ENCODE data around the gene E2F2. TPM values are rescaled to one million over a fixed set of nuclear protein-coding genes. Genes with fewer than 3 reads are reported as not detected.

The E2F2 gene
- total RNA-seq, 8 experiments from 2014 or later: 0.21 to 18.5 (median 0.92) TPM

DNA sequence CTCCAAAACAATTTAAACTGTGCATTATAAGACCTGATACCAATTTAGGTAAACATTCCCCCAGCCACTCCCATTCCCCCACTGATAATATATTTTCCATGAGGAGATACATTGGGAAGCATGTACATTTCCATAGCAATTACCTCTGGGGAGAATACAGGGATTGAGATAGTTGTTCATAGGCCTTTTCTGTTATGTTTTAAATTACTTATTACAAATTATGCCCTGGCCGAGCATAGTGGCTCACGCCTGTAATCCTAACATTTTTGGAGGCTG is 51.4 kb downstream of the E2F2 start:
- Histone ChIP-seq H3K4me1 (replicated peaks in 1 of 2) (peaks cover 29 to 48% of the 10 kb centered on the region in 2 donors), H3K4me3 (no peak overlapping the region), H3K27ac (no peak overlapping the region)
- in situ Hi-C loops (cut with MboI; ENCODE audit: low pct_unique_long_range_greater_than_20kb in 2 of 9, low sequenced_read_pairs in 9 of 9, unreplicated experiment in 9 of 9): no loop called here
- WGBS, 10 experiments: 66 to 100% (median 81%) methylated on average over 1 to 2 of the region's 2 CpGs; no CpG with 5 or more reads in 5 of the 10 experiments
- ATAC-seq (replicated peaks in 6 of 8): no peak

DNA sequence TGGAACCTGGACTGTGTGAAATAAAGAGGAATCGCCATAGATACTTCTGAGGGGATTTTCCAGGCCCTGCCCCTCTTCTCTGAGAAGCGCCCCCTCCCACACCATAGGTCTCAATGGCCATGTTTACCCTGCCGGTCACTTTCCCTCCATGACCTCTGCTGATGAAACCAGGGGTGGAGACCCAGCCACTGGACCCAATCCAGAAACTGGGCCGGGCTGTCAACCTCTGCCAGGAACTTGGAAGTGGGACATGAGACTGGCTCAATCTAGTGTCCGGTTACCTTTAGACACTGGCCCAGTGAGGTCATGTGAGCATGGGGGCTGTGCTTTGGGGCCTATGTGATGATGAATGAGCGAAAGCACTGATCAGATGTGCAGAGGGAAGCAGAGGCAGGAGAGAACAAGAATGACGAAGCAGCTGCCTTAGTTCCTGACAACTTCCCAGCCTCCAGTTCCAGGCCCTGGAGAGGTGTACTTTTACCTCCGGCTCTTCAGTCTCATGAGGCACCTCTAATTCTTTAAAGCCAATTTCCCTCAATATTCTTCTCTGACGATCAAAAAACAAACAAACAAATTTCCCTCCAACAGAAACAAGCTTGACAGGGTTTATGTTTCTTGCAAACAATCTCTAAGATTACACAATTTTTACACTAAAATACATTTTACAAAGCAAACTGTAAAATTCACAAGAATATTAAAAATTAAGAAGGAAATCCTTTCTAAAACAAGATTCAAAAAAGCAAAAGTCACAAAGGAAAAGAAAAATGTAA is 52.0 kb downstream of the E2F2 start:
- peak overlapping the region in 1 of 2 donors; percentile 19 for H3K27ac ChIP-seq
- ATAC-seq (replicated peaks in 6 of 8): peak; percentile 41 to 86 (median 80)
- in situ Hi-C loops (cut with MboI; ENCODE audit: low pct_unique_long_range_greater_than_20kb in 2 of 9, low sequenced_read_pairs in 9 of 9, unreplicated experiment in 9 of 9): no loop called here
- H3K4me3 ChIP-seq: no peak overlapping the region
- H3K4me1 ChIP-seq (replicated peaks in 1 of 2): peaks cover 29 to 48% of the 10 kb centered on the region in 2 donors
- WGBS, 10 experiments: 4 to 78% (median 59%) methylated on average over 1 to 8 of the region's 9 CpGs

DNA sequence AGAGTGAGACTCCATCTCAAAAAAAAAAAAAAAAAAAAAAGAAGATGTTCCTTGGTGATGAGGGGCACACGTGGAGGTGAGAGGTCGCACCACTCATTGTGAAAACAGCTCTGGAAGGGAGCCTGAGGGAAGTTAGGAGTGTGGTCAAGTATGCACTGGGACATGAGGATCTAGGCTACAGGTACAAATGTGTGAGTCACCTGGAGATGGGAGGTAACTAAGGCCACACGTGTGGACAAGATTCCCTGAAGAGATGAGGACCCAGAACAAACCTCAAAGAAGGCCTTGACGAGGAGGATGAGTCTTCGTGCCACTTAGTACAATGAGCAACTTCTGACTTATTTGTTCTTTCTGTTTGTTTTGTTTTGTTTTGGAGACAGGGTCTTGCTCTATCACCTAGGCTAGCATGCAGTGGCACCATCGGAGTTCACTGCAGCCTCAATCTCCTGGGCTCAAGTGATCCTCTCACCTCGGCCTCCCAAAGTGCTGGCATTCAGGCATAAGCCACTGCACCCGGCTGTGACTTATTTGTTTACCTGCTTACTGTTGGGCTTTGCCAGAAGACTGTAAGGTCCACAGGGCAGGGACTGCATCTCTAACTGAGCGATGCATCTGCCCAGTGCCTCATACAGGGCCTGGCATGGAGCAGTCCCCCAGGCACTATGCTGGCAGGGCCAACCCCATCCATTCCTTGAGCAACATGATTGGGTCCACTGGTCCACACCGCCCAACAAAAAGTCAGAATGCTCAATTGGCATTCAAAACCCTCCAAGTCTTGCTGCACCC is 53.5 kb downstream of the E2F2 start:
- H3K4me3 ChIP-seq: no peak overlapping the region
- peaks cover 28 to 43% of the 10 kb centered on the region in 2 donors for H3K4me1 ChIP-seq (replicated peaks in 1 of 2)
- ATAC-seq (replicated peaks in 6 of 8): no peak
- WGBS, 10 experiments: 20 to 100% (median 84%) methylated on average over 1 to 8 of the region's 10 CpGs
- H3K27ac ChIP-seq: no peak overlapping the region
- in situ Hi-C loops (cut with MboI; ENCODE audit: low pct_unique_long_range_greater_than_20kb in 2 of 9, low sequenced_read_pairs in 9 of 9, unreplicated experiment in 9 of 9): no loop called here

DNA sequence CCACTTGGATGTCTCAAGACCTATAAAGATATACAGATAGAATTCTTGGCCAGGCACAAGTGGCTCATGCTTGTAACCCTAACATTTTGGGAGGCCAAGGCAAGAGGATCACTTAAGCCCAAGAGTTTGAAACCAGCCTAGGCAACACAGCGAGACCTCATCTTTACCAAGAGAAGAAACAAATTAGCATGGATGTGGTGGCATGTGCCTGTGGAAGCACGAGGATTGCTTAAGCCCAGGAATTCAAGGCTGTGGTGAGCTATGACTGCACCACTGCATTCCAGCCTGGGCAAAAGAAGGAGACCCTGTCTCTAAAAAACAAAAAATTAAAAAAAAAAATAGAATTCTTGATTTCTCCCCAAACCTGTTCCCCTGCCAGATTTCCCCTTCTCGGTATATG is 55.4 kb downstream of the E2F2 start:
- Histone ChIP-seq H3K4me3 (no peak overlapping the region), H3K4me1 (replicated peaks in 1 of 2) (peaks cover 18 to 24% of the 10 kb centered on the region in 2 donors), H3K27ac (no peak overlapping the region)
- in situ Hi-C loops (cut with MboI; ENCODE audit: low pct_unique_long_range_greater_than_20kb in 2 of 9, low sequenced_read_pairs in 9 of 9, unreplicated experiment in 9 of 9): no loop called here
- WGBS, 10 experiments: 51 to 100% (median 90%) methylated on average over 1 to 3 of the region's 3 CpGs; no CpG with 5 or more reads in 2 of the 10 experiments
- no peak for ATAC-seq (replicated peaks in 6 of 8)

DNA sequence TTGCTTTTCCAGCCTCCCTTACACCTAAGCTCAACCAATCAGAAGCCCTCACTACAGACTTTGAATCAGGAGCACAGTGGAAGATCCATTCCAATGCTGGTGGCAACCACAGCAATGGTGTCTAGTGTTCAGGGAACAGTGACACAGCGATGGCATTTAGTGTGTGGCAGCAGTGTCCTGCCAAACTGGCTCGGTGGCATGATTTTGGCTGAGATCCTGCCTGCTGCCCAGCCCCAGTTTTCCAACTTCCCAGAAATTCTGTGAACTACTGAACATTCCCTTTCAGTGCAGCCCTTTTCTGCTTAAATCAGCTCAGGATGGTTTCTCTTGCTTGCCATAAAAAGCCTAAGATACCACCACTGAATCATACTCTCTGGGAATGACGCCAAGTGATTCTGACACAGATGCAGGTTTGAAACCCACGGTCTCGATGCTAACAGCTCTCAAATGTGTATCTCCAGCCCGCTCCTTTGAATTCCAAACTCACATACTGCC is 55.9 kb downstream of the E2F2 start:
- peak in 1 of 8 experiments; percentile 8 for ATAC-seq (replicated peaks in 6 of 8)
- in situ Hi-C loops (cut with MboI; ENCODE audit: low pct_unique_long_range_greater_than_20kb in 2 of 9, low sequenced_read_pairs in 9 of 9, unreplicated experiment in 9 of 9): no loop called here
- no peak overlapping the region for H3K27ac ChIP-seq
- peaks cover 16 to 19% of the 10 kb centered on the region in 2 donors for H3K4me1 ChIP-seq (replicated peaks in 1 of 2)
- H3K4me3 ChIP-seq: no peak overlapping the region
- WGBS, 10 experiments: 20 to 98% (median 85%) methylated on average over 1 to 6 of the region's 6 CpGs

DNA sequence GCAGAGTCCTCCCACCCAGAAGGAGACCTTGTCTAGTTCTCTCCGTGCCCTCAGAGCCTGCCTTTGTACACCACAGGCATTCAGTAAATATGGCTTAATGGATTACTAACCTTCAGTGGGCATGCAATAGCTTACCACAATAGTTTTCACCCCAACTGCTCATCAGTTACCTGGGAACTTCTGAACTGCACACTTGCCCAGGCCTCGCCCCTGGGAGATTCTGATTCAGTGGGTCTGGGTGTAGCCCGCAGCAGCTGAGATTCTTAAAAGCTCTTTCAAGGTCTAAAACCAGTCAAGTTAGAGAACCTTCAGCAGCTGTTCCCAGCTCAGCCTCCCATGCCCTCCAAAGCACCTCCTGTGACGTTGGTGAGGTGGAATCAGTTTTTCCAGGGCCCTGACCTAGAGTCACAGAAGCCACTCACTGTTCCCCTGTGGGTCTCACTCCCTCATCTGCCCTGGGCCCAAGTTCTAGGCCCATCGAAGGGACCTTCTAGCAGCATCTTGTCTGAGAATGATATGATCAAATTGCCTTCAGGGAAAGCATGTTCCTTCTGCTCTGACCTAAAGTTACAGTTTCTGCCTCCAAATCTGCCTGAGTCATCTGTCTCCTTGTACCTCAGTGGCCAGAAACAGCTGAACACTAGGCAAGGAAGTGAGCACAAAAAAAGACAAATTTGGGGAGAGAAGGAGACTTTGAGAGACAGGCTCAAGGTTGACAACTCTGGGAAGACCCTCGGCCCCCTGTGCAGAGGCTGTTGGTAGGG is 57.8 kb downstream of the E2F2 start:
- no peak overlapping the region for H3K4me3 ChIP-seq
- no peak overlapping the region for H3K27ac ChIP-seq
- peak in 2 of 8 experiments; percentile 11 to 20 for ATAC-seq (replicated peaks in 6 of 8)
- no peaks in the 10 kb centered on the region for H3K4me1 ChIP-seq (replicated peaks in 1 of 2)
- 71 to 100% (median 88%) methylated on average over 1 to 5 of the region's 6 CpGs; no CpG with 5 or more reads in 3 of the 10 experiments for WGBS, 10 experiments
- in situ Hi-C loops (cut with MboI; ENCODE audit: low pct_unique_long_range_greater_than_20kb in 2 of 9, low sequenced_read_pairs in 9 of 9, unreplicated experiment in 9 of 9): no loop called here

DNA sequence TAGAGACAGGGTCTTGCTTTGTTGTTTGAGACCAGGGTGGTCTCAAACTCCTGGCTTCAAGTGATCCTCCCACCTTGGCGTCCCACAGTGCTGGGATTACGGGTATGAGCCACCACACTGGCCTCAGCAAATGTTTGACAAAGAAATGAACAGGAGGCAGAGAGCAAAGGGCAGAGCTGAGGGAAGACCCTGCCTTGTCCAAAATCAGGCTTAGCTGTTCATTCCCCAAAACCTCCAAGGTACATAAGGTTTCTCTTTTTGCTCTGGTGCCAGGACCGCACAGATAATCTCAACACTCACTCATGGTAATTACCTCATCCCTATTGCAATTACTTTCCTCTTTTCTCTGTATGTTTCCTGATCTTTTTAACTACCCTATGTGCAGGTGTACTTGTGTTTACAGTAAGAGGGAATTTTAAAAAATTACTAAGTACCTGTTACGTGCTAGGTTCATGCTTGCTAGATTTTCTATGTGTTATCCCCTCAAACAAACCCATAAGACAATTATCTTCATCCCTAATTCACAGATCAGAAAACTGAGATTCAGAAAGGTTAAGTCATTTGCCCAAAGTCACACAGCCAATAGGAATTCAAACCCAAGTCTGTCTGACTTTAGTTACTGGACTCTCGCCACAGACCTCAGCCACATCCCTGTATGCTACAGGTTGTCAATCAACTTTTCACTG is 58.5 kb downstream of the E2F2 start:
- no peak for ATAC-seq (replicated peaks in 6 of 8)
- H3K4me3 ChIP-seq: no peak overlapping the region
- no peaks in the 10 kb centered on the region for H3K4me1 ChIP-seq (replicated peaks in 1 of 2)
- in situ Hi-C loops (cut with MboI; ENCODE audit: low pct_unique_long_range_greater_than_20kb in 2 of 9, low sequenced_read_pairs in 9 of 9, unreplicated experiment in 9 of 9): no loop called here
- no peak overlapping the region for H3K27ac ChIP-seq
- 76 to 94% (median 89%) methylated on average over 3 to 5 of the region's 5 CpGs; no CpG with 5 or more reads in 2 of the 10 experiments for WGBS, 10 experiments

DNA sequence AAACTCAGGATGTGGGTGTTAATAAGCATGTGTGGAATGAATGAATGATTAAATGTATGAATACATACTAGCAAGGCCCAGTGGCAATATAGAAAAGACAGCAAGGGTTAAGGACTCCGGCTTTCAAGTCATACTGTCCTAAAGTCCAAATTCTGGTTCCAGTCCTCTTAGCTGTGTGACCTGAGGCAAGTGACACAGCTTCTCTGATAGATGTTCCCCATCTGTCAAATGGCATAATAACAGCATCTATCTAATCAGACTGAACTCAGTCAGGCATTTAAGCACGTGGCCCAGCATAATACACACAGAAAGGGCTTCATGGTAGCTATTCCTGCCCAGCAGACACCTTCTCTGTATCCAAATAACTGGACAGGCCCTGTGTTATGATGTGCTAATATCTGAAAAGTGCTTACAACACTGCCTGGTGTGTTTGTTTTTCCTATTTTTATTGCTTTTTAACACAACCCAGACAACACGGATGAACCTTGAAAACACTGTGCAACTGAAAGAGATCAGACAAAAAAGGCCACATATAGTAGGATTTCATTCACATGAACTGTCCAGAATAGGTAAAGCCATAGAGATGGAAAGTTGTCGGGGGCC is 59.5 kb downstream of the E2F2 start:
- WGBS, 10 experiments: 38 to 100% (median 85%) methylated on average over 1 to 4 of the region's 4 CpGs; no CpG with 5 or more reads in 1 of the 10 experiments
- Histone ChIP-seq H3K27ac (no peak overlapping the region), H3K4me1 (replicated peaks in 1 of 2) (peaks cover 0 to 2% of the 10 kb centered on the region in 2 donors), H3K4me3 (no peak overlapping the region)
- ATAC-seq (replicated peaks in 6 of 8): no peak
- in situ Hi-C loops (cut with MboI; ENCODE audit: low pct_unique_long_range_greater_than_20kb in 2 of 9, low sequenced_read_pairs in 9 of 9, unreplicated experiment in 9 of 9): no loop called here

DNA sequence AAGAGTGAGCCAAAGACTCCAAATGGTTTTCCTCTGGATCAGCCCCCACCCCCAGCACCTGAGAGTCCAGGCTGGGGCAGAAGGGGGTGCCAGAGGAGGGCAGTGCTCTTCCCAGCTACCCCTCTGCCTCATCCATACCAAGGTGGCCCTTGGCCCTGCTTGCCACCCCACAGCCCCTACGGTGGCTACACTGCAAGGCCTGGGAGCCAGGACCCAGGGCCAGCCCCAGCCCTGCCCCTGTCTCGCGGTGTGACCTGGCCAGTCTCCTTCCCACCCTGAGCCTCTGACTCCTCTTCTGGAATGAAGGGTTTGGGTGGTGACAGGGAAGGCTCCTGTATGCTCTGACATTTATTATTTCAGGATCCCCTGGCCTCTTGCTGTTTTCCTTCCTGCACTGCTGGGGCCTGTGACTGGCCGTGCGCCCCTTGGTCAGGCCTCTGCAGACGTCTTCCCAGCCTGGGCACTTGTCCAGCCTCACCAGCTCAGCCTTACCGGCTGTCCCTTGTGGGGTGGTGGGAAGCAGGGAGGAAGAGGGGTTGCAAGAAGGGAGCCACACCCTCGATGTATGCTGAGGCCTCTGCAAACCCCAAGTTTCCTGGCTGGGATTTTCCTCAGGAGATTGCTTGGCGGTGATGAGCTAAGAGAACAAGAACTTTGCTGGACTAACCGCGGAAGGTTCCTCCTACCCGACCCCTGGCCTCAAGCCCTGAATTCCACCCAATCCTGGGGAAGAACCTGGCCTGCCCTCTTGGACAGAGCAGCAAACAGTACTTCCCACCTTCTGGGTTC is 60.6 kb downstream of the E2F2 start:
- ATAC-seq (replicated peaks in 6 of 8): peak in 5 of 8 experiments; percentile 18 to 29 (median 24)
- in situ Hi-C loops (cut with MboI; ENCODE audit: low pct_unique_long_range_greater_than_20kb in 2 of 9, low sequenced_read_pairs in 9 of 9, unreplicated experiment in 9 of 9): no loop called here
- no peak overlapping the region for H3K27ac ChIP-seq
- peaks cover 0 to 6% of the 10 kb centered on the region in 2 donors for H3K4me1 ChIP-seq (replicated peaks in 1 of 2)
- 53 to 100% (median 88%) methylated on average over 3 to 11 of the region's 12 CpGs; no CpG with 5 or more reads in 5 of the 10 experiments for WGBS, 10 experiments
- no peak overlapping the region for H3K4me3 ChIP-seq

DNA sequence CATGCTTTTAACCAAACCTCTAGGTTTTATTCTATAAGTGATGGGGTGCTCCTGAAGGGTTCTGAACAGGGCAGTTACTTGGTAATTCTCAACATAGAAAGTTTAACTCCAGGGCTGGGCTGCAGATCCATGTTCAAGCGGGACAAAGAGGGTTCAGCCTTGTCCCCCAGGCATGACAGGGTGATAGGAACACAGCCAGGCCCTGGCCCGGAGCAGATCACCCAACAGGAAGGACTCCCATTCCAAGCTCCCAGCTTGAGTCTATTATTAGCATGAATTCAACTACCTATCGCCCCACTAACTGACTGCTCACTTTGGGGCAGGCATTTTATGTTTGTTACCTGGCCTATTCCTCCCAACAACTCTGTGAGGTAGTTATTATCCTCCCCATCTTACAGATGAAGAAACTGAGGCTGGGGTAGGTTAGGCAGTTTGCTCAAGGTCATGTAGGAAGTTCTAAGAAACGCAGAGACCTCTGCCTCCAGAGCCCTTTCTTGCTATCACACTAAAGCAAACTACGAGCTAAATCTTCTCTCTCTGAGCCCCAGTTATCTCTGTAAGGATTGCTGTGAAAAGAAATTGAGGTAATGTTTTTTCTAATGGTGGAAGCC is 61.6 kb downstream of the E2F2 start:
- WGBS, 10 experiments: 33 to 89% (median 59%) methylated on average over 1 to 5 of the region's 5 CpGs; no CpG with 5 or more reads in 2 of the 10 experiments
- H3K27ac ChIP-seq: no peak overlapping the region

DNA sequence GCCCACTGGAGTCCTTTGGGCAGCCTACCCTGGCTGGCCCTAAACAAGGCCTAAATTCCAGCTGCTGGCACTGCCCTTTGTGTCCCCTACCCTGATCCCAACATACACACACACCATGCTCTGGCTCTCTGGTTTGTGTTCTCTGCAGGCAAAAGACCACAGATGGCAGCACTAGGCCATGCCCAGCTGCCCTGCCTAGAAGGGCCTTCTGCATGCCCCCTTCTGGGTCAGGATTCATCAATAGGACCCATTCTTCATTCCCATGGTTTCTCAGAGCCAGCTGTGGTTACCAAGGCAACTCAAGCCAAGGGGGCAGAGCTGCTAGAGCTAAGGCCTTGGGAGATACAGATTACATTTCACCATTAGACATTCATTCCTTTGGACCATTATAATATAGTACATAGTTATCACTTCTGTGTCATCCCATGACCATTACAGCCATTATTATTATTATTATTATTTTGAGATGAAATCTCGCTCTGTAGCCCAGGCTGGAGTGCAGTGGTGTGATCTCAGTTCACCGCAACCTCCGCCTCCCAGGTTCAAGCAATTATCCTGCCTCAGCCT is 64.5 kb downstream of the E2F2 start:
- Histone ChIP-seq H3K27ac (no peak overlapping the region), H3K4me1 (replicated peaks in 1 of 2) (peaks cover 0 to 6% of the 10 kb centered on the region in 2 donors), H3K4me3 (no peak overlapping the region)
- peak in 5 of 8 experiments; percentile 24 to 75 (median 47) for ATAC-seq (replicated peaks in 6 of 8)
- in situ Hi-C loops (cut with MboI; ENCODE audit: low pct_unique_long_range_greater_than_20kb in 2 of 9, low sequenced_read_pairs in 9 of 9, unreplicated experiment in 9 of 9): no loop called here
- WGBS, 10 experiments: 88 to 100% (median 97%) methylated on average over 1 to 3 of the region's 3 CpGs; no CpG with 5 or more reads in 5 of the 10 experiments

More for the DNA sequence above, 61.6 kb downstream of the E2F2 start:
- Histone ChIP-seq H3K4me1 (replicated peaks in 1 of 2) (peaks cover 0 to 6% of the 10 kb centered on the region in 2 donors), H3K4me3 (no peak overlapping the region)
- ATAC-seq (replicated peaks in 6 of 8): no peak
- in situ Hi-C loops (cut with MboI; ENCODE audit: low pct_unique_long_range_greater_than_20kb in 2 of 9, low sequenced_read_pairs in 9 of 9, unreplicated experiment in 9 of 9): no loop called here

Measured in motor neuron (in vitro differentiated cells).